GM19452 (cell line): Measurements from ENCODE around the gene PACS2.
"Not testable (repeated sequence)": the region's sequence is repeated elsewhere in the genome, so short reads cannot be mapped to it uniquely, and the experiment has no call there.

Source experiments
- ATAC-seq: cut with Tn5 transposase; IDR thresholded peaks from one replicate; pipeline ENCODE4 v1.9.1; 2021; ENCODE audit not compliant: unreplicated experiment

The PACS2 gene

GRCh38 chr14:105287249-105288102 lies 27.1 kb upstream of the PACS2 start:
- ATAC-seq: no peak

GRCh38 chr14:105288936-105289335 lies 25.6 kb upstream of the PACS2 start:
- ATAC-seq: not testable (repeated sequence)

- no peak for ATAC-seq
These were observed 23.8 kb upstream of the PACS2 start for GRCh38 chr14:105290621-105291346.

- ATAC-seq: no peak
These were observed 21.5 kb upstream of the PACS2 start for GRCh38 chr14:105292826-105293711.

GRCh38 chr14:105294142-105294597 lies 20.4 kb upstream of the PACS2 start:
- peak; percentile 50 for ATAC-seq

- not testable (repeated sequence) for ATAC-seq
These were observed 17.2 kb upstream of the PACS2 start for GRCh38 chr14:105297311-105297710.

DNA sequence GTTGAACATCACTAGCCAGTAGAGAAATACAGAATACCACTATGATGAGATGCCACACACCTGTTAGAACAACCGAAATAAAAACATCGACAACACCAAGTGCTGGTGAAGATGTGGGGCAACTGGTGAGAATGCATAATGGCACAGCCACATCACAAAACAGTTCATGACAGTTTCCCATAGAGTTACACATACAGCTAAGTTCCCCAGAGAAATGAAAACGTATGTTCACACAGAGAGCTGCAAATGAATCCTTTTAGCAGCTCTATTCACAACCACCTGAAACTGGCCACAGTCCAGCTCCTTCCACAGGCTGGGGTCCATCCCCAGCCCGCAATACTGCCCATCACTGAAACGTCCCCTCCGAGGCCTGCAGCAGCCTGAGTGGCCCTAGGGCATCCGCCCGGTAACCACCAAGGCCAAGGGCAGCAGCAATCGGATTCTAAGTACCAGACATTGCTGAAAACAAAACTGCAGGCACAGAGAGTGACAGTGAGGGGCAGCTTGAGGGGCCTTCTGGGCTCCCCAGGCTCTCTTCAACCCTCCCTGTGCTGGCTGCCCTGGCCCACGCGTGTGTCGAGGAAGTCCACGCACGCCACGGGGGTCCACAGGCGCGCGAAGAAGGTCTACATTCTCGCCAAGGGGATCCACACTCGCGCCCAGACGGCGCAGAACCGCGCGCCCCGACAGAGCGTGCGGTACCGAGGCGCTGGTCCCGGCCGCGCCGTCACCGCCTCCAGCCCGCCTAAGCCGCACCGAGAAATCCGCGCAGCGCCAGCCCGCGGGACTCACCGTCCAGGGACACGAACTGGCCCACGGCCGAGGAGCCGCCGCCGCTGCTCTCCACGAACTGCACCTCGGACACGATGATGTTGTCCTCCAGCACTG lies 14.7 kb upstream of the PACS2 start:
- ATAC-seq: peak; percentile 16

DNA sequence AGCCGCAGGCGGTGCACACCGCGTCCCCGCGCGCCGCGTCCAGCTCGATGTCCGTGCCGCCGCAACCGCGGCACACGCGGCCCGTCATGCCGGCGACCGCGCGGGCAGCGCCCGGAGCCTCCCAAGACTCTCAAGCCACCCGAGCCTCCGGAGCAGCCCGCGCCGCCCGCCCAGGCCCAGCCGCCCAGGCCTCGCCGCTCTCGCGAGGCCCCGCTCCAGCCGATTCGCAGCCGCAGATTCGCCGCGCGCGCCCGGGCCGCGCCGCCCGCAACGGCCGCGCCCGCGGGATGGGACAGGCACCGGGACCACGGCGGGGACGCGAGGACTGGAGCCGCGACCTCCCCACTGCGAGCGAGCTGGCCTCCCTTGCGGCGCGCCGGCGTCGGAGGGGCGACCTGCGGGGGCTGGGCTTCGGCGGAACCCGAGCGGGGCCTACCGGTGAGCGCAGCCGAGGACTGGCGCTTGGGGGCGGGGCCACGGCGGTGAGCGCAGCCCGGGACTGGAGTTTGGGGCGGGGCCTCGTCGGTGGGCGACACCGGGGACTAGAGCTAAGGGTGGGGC lies 13.9 kb upstream of the PACS2 start, which contains the start of gene BRF1:
TSS of gene BRF1 (minus strand) at position 460 of the 561 bp plus-strand sequence. CDS start at position 88, 372 bp downstream.
- peak; percentile 83 for ATAC-seq

- peak; percentile 53 for ATAC-seq
These were observed 13.2 kb upstream of the PACS2 start for GRCh38 chr14:105301103-105301914.

DNA sequence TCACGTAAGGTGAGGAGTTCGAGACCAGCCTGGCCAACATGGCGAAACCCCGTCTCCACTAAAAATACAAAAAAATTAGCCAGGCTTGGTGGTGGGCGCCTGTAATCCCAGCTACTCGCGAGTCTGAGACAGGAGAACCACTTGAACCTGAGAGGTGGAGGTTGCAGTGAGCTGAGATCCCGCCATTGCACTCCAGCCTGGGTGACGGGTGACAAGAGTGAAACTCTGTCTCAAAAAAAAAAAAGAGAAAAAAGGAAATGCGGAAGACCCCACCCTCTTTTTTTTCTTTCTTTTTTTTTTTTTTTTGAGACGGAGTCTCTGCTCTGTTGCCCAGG lies 12.7 kb upstream of the PACS2 start:
- ATAC-seq: not testable (repeated sequence)

DNA sequence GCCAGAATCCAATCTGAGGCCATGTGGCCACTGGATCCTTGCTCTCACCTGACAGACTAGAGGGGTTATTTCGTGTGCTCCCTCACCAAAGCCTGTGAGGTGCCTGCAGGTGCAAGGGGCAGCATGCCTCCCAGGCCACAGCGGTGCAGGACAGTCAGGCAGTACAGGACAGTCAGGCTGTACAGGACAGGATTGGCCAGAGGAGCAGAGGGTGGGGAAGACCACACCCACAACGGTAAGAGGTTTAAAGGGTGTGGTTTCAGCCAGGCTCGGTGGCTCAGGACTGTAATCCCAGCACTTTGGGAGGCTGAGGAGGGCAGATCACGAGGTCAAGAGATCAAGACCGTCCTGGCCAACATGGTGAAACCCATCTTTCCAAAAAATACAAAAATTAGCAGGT lies 10.6 kb upstream of the PACS2 start:
- no peak for ATAC-seq

DNA sequence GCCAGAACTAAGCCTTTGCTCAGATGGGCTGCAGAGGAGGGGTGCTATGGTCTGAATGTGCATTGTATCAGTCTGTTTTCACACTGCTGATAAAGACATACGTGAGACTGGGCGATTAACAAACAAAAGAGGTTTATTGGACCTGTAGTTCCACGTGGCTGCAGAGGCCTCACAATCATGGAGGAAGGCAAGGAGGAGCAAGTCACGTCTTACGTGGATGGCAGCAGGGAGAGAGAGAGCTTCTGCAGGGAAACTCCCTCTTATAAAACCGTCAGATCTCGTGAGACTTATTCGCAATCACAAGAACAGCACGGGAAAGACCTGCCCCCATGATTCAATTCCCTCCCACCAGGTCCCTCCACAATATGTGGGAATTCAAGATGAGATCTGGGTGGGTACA lies 10.0 kb upstream of the PACS2 start:
- ATAC-seq: no peak

- no peak for ATAC-seq
These were observed 9.2 kb upstream of the PACS2 start for GRCh38 chr14:105305345-105305744.

DNA sequence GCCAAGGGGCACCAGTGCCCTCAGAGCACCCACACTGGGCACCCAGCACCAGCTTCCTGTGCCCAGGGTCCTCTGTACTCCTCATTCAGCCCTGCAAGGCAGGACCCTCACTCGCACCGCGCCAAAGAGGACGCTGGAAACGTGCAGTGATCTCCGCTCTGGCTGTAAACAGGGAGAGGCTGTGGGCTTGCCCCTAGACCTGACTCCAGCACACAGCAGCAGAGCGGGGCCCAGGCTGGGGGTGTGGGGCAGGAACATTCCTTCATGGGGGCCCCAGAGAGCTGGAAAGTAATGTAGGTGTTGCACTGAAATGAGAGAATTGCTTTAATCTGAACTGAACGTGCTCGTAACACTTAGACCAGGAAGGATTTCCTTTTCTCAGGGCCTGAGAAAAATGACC lies 8.8 kb upstream of the PACS2 start:
- no peak for ATAC-seq

GRCh38 chr14:105307052-105307727 lies 7.4 kb upstream of the PACS2 start:
- no peak for ATAC-seq

DNA sequence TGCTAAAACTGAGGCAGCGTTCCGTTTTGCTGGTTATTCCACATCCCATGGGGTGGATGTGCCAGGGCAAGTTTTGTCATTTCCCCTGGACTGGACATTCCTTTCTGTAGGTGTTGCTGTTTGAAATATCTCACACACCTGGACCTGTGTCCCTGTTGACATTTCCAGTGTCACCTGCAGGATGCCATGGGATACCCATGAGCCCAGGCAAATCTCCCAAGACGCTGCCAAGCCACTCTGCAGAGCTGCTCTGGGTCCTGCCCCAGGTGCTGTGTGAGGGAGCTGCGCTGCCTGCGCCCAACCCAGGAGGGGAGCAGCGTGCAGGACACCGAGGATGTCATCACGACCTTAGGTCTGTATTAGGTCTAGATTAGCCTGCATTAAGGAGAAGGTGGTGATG lies 5.2 kb upstream of the PACS2 start:
- ATAC-seq: no peak

- ATAC-seq: no peak
These were observed 2.7 kb upstream of the PACS2 start for GRCh38 chr14:105311838-105312237.

DNA sequence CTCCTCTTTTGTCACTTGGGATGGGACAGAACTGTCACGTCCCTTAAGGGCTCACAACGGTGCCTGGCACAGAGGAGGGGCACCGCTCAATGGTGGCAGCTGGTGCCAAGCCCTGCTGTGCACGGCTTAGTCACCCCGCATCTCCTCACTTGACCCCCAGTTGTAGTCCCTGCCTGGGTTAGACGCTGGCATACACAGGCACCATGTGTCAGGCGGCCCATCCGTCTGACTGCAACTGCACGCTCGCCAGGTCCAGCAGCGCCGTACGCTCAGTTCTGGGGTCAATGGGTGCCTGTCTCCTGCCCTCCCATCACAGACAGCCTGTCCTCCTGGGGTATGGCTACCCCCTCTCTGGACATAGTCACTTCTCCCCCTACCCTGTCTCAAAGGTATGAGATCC lies 1.6 kb upstream of the PACS2 start:
- ATAC-seq: no peak
